Panc1 (cell line): Measurements from ENCODE around the gene HDAC6. TPM values are rescaled to one million over a fixed set of nuclear protein-coding genes. Genes with fewer than 3 reads are reported as not detected.

ENCODE experiments used
- ATAC-seq: fragments of 200-7000 bp; cut with Tn5 transposase; 2 replicates; pipeline ENCODE4 v1.9.1; 2020; ENCODE audit warnings: mild to moderate bottlenecking, moderate library complexity
- BruUV-seq: library from RNA; stranded (reverse); fragments of 400-500 nt; replicated peaks from 2 replicates; lab custom pipeline; 2021; lab: Mats Ljungman, UMichigan
- CTCF ChIA-PET: fragments of 300-600 bp; sonication (Branson Sonifier 250); formaldehyde crosslinking; loops from one replicate; lab custom pipeline; 2022; ENCODE audit warnings: antibody characterized with exemption; lab: Charles Lee
- POLR2A ChIA-PET: fragments of 300-600 bp; sonication (Branson Sonifier 250); formaldehyde crosslinking; loops from one replicate; lab custom pipeline; 2022; ENCODE audit warnings: antibody characterized with exemption; lab: Charles Lee
- DNase-seq: peaks from one replicate; pipeline ENCODE4 v3.0.0-alpha.2; 2010; ENCODE audit warnings: low read depth, low spot score
- H3K27ac ChIP-seq: 2 replicates; pipeline ENCODE4 v1.5.1; 2011; ENCODE audit warnings: mild to moderate bottlenecking, low read length, inconsistent platforms
- H3K27me3 ChIP-seq: fragments of 200-500 bp; sonication (Bioruptor generic); 2 replicates; pipeline ENCODE4 v1.6.0; 2014; ENCODE audit warnings: low read length, inconsistent platforms; ENCODE audit not compliant: control insufficient read depth, insufficient read depth
- H3K36me3 ChIP-seq: fragments of 200-500 bp; sonication (Bioruptor generic); 2 replicates; pipeline ENCODE4 v1.5.1; 2014; ENCODE audit warnings: inconsistent platforms, mild to moderate bottlenecking, low read length, moderate library complexity; ENCODE audit not compliant: control insufficient read depth, insufficient read depth
- H3K4me1 ChIP-seq: 2 replicates; pipeline ENCODE4 v1.5.1; 2011; ENCODE audit warnings: inconsistent platforms, mild to moderate bottlenecking, low read length, moderate library complexity; ENCODE audit not compliant: control insufficient read depth, insufficient read depth
- H3K4me3 ChIP-seq, 2 experiments: 2 replicates each; pipeline ENCODE4 v1.5.1; 2011 to 2012; ENCODE audit warnings: low read depth in 2 of 2, low read length in 2 of 2, mild to moderate bottlenecking in 2 of 2, inconsistent platforms in 1 of 2, moderate library complexity in 1 of 2
- H3K9me3 ChIP-seq: fragments of 200-500 bp; sonication (Bioruptor generic); 2 replicates; pipeline ENCODE4 v1.5.1; 2014; ENCODE audit warnings: low read depth, mild to moderate bottlenecking, inconsistent platforms, low read length, moderate library complexity; ENCODE audit not compliant: control insufficient read depth, insufficient read depth
- POLR2AphosphoS5 ChIP-seq: IDR thresholded peaks from 2 replicates; pipeline ENCODE4 v1.6.1; 2012; ENCODE audit warnings: mild to moderate bottlenecking, low read depth, low read length, moderate library complexity
- REST ChIP-seq, 2 experiments: IDR thresholded peaks; 2 replicates each; pipeline ENCODE4 v1.6.1; 2011 to 2012; ENCODE audit warnings: low read depth in 2 of 2, control low read depth in 1 of 2, low read length in 1 of 2, mild to moderate bottlenecking in 1 of 2, moderate library complexity in 1 of 2; ENCODE audit not compliant: insufficient read depth in 1 of 2
- SIN3A ChIP-seq: IDR thresholded peaks from 2 replicates; pipeline ENCODE4 v1.6.1; 2012; ENCODE audit warnings: low read depth, mild to moderate bottlenecking, low read length, moderate library complexity, borderline replicate concordance; ENCODE audit not compliant: insufficient read depth
- TCF7L2 ChIP-seq: IDR thresholded peaks from 2 replicates; pipeline ENCODE4 v1.6.1; 2011; ENCODE audit warnings: mild to moderate bottlenecking, low read depth, low read length, inconsistent platforms
- in situ Hi-C: cut with HindIII; loops from 2 replicates; pipeline ENCODE4 v1.10.0; 2016; ENCODE audit warnings: low sequenced_read_pairs, low pct_unique_long_range_greater_than_20kb
- intact Hi-C: fragments of 100-400 bp; cut with micrococcal nuclease; formaldehyde crosslinking; loops from one replicate; pipeline ENCODE4 v1.10.0; 2022; ENCODE audit not compliant: unreplicated experiment
- total RNA-seq: library from RNA; stranded (reverse); gene quantifications from one replicate; pipeline ENCODE4 v1.2.1, GENCODE V29; 2021; ENCODE audit not compliant: unreplicated experiment
- TF ChIP-seq, protein P1 (sequence below): fragments of 450-650 bp; IDR thresholded peaks from 2 replicates; pipeline ENCODE4 v1.5.1; 2017; ENCODE audit warnings: mild to moderate bottlenecking

The HDAC6 gene
- total RNA-seq, 1 experiment from 2014 or later: 97.1 TPM

DNA sequence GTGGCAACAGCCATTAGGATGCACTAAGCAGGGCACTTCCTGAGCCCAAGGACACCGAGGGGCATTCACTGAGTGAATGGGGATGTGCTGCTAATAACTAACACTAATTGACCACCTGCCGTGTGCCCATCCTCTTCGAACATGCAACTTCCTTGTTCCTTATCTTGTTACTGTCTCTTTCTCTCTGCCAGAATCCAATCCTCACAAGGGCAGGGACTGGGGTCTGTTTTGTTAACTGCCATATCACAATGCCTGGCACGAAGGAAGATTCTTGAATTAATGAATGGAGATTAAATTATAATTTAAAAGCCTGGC lies 25.7 kb downstream of the HDAC6 start:
- Histone ChIP-seq H3K27me3 (no peaks in the 10 kb centered on the region), H3K9me3 (no peaks in the 10 kb centered on the region), H3K4me3 (no peak overlapping the region), H3K36me3 (no peaks in the 10 kb centered on the region; the same call in 1 of the 2 replicates), H3K4me1 (no peaks in the 10 kb centered on the region), H3K27ac (no peak overlapping the region)
- ChIA-PET POLR2A (no interaction called here), CTCF (no interaction called here)
- TF ChIP-seq POLR2AphosphoS5 (no peak), SIN3A (no peak), TCF7L2 (no peak), REST (IDR thresholded peaks at IDR 0.05; ENCODE audit: insufficient read depth in 1 of 2, low read depth in 2 of 2, low read length in 1 of 2) (no peak)
- TF ChIP-seq, protein P1, sequence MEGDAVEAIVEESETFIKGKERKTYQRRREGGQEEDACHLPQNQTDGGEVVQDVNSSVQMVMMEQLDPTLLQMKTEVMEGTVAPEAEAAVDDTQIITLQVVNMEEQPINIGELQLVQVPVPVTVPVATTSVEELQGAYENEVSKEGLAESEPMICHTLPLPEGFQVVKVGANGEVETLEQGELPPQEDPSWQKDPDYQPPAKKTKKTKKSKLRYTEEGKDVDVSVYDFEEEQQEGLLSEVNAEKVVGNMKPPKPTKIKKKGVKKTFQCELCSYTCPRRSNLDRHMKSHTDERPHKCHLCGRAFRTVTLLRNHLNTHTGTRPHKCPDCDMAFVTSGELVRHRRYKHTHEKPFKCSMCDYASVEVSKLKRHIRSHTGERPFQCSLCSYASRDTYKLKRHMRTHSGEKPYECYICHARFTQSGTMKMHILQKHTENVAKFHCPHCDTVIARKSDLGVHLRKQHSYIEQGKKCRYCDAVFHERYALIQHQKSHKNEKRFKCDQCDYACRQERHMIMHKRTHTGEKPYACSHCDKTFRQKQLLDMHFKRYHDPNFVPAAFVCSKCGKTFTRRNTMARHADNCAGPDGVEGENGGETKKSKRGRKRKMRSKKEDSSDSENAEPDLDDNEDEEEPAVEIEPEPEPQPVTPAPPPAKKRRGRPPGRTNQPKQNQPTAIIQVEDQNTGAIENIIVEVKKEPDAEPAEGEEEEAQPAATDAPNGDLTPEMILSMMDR: no peak
- DNase-seq (no peak), ATAC-seq (no peak)
- in situ Hi-C loops (no loop called here), intact Hi-C loops (no loop called here)
- no TSS peak for BruUV-seq

GRCh38 chrX:48829016-48829735 lies 27.3 kb downstream of the HDAC6 start:
- intact Hi-C loops (no loop called here), in situ Hi-C loops (no loop called here)
- Histone ChIP-seq H3K27ac (no peak overlapping the region), H3K4me1 (no peaks in the 10 kb centered on the region), H3K36me3 (no peaks in the 10 kb centered on the region), H3K9me3 (no peaks in the 10 kb centered on the region), H3K27me3 (no peaks in the 10 kb centered on the region), H3K4me3 (no peak overlapping the region)
- no TSS peak for BruUV-seq
- CTCF ChIA-PET: no interaction called here
- ATAC-seq (no peak), DNase-seq (no peak)
- POLR2A ChIA-PET: no interaction called here
- TF ChIP-seq SIN3A (no peak), POLR2AphosphoS5 (no peak)
- TF ChIP-seq, protein P1: no peak
